Esophagus mucosa (tissue), 1 donor: ENCODE results near the gene LACC1. TPM values are rescaled to one million over a fixed set of nuclear protein-coding genes. Genes with fewer than 3 reads are reported as not detected.

Experiments used
- ATAC-seq: fragments of 200-7000 bp; cut with Tn5 transposase; one replicate; pipeline ENCODE4 v1.9.1; 2020
- total RNA-seq: library from RNA; stranded (reverse); gene quantifications from one replicate; pipeline ENCODE4 v1.2.4, GENCODE V29; 2023
- donor health status: DM: yes; HTN: yes; CAD: no.

The LACC1 gene
- total RNA-seq, 1 donor from 2014 or later: 5.8 TPM

GRCh38 chr13:43894438-43894837 is 14.7 kb downstream of the LACC1 start:
- no peak for ATAC-seq

- peak; percentile 81 for ATAC-seq
These were observed 16.2 kb downstream of the LACC1 start for GRCh38 chr13:43895940-43896339.

DNA sequence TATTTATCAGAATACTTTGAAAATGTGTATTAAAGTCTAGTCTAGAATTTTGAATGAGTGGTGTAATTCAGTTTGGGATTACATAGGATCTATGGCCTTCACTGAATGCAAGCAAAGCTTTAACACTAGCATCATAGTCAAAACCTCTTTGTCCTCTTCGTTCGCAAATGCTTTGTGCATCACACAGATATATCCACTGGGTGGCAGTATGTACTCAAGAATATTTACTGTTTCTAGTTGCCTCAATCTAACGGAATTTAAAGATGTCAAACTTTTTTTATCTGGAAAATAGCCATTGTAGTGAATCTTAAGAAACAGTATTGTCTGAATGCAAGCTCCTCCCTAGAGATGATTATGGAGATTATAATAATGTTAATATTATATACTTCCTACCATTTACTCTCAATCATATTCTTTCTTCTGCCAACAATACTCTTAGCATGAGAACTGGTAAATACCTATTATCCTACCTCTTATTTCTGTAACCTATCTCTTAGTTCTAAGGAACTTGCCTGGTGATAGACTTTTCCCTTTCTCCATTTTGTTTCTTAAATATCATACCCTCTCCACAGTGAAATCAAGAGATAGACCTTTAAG is 25.8 kb downstream of the LACC1 start:
- peak; percentile 73 for ATAC-seq

GRCh38 chr13:43908156-43909126 is 28.7 kb downstream of the LACC1 start:
- ATAC-seq: no peak

- no peak for ATAC-seq
These were observed 31.2 kb downstream of the LACC1 start for GRCh38 chr13:43910856-43911255.

DNA sequence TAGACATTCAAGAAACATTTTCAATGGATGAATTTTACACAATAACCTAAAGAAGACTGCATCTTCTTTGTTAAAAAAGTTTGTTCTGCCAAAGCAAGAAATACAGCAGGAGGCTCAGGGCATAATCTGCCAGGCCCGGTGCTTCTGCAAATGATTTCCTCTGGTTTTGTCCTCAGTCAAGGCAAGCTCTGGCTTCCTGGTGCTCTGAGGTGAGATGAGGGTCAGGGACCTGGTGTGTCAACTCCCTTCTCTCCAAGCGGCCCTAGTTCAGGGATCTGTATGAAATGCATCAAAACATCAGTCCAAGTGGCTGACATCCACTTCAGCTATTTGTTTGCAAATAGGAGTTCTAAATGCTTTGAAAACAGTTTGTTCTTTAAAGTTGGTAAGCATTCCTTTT is 31.6 kb downstream of the LACC1 start:
- ATAC-seq: no peak

- no peak for ATAC-seq
These were observed 32.2 kb downstream of the LACC1 start for GRCh38 chr13:43911871-43912270.

- no peak for ATAC-seq
These were observed 35.7 kb downstream of the LACC1 start for GRCh38 chr13:43915451-43915850.

DNA sequence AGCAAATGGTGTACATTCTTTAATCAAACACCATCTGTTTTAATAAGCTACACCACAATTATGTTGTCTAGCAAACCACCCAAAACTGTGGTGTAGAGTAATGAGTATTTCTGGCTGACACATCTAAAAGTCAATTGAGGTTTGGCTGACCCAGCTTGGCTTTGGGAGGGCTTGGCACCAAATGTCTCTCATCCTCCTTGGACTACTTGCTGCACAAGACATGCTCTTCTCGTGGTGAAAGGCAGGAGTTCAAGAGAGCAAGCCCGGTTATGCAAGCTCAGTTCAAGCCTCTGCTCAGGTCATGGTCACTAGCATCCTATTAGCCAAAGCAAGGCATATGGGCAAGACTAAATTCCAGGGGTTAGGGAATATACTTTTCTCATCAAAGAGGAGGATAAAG is 37.1 kb downstream of the LACC1 start:
- ATAC-seq: no peak

DNA sequence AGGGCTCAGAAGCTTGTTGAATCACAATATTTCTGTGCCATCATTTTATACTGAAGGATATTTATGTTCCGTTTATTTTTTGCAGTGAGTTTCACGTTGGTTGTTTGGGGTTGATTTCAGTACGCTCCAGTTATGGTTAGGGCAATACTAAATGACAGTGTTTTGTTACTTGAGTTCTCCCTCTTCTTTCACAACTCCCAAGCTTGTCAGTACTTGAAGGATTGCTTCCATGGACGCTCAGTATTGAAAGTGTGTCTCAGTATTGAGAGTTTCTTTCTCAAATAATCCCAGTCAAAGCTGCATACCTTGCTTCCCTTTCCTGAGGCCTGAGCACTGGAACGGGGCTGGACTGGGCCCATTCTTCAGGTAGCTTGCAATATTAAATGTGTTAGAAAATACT is 38.9 kb downstream of the LACC1 start:
- no peak for ATAC-seq

DNA sequence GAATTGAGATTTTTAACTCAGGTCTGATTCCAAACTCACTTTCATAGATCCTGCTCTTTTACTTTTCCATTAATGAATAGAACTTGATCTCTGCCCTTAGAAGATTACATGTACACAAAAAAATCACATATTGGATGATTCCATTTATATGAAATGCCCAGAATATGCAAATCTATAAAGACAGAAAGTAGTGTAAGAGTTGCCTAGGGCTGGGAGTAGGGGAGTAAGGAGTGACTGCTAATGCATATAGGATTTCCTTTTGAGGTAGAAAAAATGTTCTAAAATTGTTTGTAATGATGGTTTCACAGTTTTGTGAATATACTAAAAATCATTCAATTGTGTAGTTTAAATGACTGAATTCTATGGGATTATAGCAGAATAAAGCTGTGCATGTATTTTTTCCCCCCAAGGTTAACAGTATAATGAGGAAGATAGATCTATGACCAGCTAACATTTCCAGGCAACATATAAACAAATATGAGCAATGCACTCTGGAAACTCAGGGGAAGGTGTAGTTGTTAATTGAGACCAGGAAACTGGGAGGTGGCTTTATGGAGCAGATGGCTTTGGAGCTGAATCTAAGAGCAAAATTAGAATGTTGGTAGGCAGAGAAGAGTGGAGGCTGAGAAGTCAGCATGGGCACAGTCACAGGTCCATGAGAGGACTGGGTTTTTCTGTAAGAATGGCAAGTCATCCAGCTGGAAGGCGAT is 41.4 kb downstream of the LACC1 start:
- ATAC-seq: no peak

DNA sequence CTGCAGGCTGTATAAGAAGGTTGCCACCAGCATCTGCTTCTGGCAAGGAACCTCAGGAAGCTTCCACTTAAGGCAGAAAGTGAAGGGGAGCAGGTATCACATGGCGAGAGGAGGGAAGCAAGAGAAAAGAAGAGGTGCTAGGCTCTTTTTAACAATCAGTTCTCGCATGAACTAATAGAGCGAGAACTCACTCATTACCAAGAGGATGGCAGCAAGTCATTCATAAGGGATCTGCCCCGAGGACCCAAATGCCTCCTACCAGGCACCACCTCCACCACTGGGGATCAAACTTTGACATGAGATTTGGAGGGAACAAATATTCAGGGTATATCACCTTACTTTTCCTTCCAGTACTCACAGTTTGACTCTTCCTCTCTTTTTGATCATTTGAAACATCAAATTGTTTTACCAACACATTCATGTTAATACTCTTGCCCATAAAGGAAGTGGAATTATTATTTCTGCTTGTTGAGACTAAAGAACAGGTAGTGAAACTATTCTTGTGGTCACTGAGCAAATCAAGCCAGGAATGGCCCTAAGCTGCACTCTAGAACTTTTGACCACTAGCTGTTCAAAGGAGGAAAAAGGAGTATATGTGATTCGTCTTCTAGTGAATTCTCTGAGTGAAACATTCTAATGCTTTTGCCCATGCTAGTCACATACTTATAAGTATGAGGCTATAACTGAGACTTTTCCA is 45.0 kb downstream of the LACC1 start:
- no peak for ATAC-seq

DNA sequence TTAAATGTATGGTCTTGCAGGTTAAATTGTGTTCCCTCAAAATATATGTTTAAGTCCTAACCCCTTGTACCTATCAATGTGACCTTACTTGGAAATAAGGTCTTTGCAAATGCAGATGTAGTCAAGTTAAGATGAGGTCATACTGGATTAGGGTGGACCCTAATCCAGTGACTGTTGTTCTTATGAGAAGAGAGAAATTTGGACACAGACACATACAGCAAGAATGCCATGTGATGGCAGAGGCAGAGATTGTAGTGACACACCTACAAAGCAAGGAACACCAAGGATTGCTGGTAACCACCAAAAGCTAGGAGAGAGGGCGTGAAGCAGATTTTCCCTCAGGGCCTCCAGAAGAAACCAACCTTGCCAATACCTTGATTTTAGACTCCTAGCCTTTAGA is 50.2 kb downstream of the LACC1 start:
- no peak for ATAC-seq

DNA sequence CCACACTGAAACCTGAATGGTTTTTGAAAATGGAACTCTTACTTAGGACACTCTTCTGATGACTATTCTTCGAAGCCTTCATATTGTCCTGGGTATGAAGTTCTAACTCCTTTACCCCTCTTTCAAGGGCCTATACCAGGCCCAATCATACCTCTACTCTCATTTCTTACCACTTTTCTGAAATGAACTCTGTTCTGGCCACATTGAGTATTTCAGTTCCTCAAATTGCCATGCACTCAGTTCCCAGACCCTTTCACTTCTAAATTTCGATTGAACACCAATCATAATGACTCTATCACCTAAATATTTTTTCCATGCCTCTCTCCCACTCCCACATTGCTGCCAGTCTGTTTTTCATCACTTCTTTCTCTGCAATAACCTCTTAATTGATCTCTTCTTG is 53.7 kb downstream of the LACC1 start:
- ATAC-seq: no peak

DNA sequence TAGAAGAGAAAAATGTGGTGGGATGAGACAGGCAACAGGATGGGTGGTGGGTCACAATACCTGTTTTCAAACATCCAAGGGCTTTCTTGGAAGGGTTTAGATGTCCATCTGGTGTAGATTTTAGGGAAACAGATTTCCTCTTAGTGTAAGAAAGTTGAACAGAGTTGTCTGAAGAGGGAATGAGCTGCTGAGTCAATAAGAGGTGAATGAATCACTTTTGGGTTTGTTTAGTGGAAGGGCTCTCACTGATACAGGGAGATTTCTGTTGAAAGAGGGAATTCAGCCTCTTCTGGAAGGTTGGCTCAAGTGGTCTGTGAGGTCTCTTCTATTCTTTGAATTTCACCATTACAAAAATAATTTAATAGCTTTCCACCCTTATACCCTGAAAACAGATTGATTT is 54.6 kb downstream of the LACC1 start:
- no peak for ATAC-seq

DNA sequence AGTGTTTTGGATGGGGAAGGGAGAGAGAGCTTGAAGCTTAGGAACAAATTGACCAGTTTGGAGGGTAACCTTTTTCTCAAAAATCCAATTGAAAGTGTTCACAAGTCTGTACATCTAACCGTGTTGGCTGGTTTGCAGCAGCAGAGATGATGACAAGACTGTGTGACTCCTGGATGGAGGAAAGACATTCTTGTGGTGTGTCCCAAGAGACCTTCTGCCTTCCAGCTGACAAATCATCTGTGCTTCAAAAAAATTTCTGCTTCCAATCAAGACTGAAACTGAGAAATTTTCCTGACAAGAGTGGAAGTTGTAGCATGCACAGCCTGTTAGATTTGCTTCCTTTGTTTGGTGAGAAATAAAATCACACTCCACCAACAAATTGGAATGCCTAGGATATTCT is 56.2 kb downstream of the LACC1 start:
- no peak for ATAC-seq

- no peak for ATAC-seq
These were observed 56.9 kb downstream of the LACC1 start for GRCh38 chr13:43936647-43937046.

DNA sequence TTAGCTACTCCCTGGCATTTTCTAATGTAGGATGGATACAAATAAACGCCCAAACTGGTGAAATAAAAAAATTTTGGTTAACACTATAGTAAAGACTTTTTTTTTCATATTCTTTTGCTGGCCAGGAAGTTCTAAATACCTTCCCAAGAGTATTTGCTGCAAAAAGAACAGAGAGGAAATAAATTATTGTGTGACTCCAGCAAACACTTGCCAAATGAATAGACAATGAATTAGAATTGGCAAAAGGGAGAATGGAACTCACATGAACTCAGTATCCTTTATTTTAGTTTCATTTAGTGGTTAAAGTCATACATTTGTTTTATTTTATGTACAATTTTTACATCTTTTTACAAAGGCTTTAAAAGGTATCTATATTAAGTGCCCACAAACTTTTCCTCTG is 58.1 kb downstream of the LACC1 start:
- ATAC-seq: no peak

DNA sequence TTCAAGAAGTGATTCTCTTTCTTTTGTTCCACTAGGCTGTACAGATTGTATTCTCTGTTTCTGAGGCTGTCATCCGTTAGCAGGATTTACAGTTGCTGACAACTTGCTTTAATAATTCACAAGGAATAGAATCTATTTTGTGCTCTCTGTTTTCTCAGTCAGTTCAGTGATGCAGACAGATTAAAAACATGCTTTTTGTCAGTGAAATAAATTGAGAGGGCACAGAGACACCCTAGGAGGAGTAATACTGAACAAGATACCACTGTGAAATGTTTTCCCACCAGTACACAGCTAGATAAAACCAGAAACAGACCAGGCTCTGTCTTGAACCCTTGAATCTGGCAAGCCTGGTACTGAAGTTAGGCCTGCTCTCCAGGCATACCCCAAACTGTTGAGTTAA is 58.7 kb downstream of the LACC1 start:
- ATAC-seq: no peak

DNA sequence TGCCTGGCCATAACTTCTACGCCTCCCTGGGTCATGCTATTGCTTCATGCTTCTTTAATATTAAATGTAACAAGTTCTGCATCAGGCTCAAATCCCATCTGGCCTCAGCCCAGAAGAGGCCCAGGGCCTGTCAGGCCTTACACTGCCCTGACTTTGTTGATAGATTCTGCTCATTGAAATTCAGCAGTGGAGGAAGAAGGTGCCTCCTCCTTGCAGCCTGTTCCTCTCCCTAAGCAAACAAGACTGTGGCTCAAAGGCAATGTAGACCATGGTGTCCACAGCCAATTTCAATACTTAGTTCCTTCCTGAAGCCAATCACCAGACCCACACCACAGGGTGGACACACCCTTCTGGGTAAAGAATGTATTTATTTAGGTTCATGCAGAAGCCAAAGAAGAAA is 59.4 kb downstream of the LACC1 start:
- peak; percentile 31 for ATAC-seq

- no peak for ATAC-seq
These were observed 62.6 kb downstream of the LACC1 start for GRCh38 chr13:43942286-43942685.
